NCI-H2029 (cell line): ENCODE results near the gene FOXP1.

Experiments used
- DNase-seq: peaks from one replicate; lab custom pipeline; 2025; lab: John Stamatoyannopoulos, UW

Gene FOXP1

GRCh38 chr3:71370467-71370866 is 213.1 kb downstream of the FOXP1 start:
- peak; percentile 25 for DNase-seq

GRCh38 chr3:71369701-71370391 is 213.7 kb downstream of the FOXP1 start:
- no peak for DNase-seq

- DNase-seq = no peak
Measured at GRCh38 chr3:71366988-71367604, 216.4 kb downstream of the FOXP1 start.

GRCh38 chr3:71361334-71361890 is 222.1 kb downstream of the FOXP1 start:
- DNase-seq = no peak

GRCh38 chr3:71360764-71361163 is 222.8 kb downstream of the FOXP1 start:
- no peak for DNase-seq

- no peak for DNase-seq
Measured at GRCh38 chr3:71360180-71360579, 223.3 kb downstream of the FOXP1 start.

GRCh38 chr3:71358243-71358642 is 225.3 kb downstream of the FOXP1 start:
- DNase-seq = no peak

- DNase-seq = no peak
Measured at GRCh38 chr3:71356265-71356664, 227.3 kb downstream of the FOXP1 start.

- no peak for DNase-seq
Measured at GRCh38 chr3:71355862-71356261, 227.7 kb downstream of the FOXP1 start.

GRCh38 chr3:71355037-71355436 is 228.5 kb downstream of the FOXP1 start:
- no peak for DNase-seq

- no peak for DNase-seq
Measured at GRCh38 chr3:71351403-71352149, 232.0 kb downstream of the FOXP1 start.

- DNase-seq = no peak
Measured at GRCh38 chr3:71350998-71351397, 232.5 kb downstream of the FOXP1 start.

GRCh38 chr3:71348831-71349230 is 234.7 kb downstream of the FOXP1 start:
- no peak for DNase-seq

- no peak for DNase-seq
Measured at GRCh38 chr3:71348001-71348632, 235.4 kb downstream of the FOXP1 start.

GRCh38 chr3:71346061-71346460 is 237.5 kb downstream of the FOXP1 start:
- no peak for DNase-seq

- DNase-seq = no peak
Measured at GRCh38 chr3:71345429-71346040, 238.0 kb downstream of the FOXP1 start.

GRCh38 chr3:71341721-71342120 is 241.8 kb downstream of the FOXP1 start:
- DNase-seq = no peak

- no peak for DNase-seq
Measured at GRCh38 chr3:71339049-71339448, 244.5 kb downstream of the FOXP1 start.

- no peak for DNase-seq
Measured at GRCh38 chr3:71332813-71333212, 250.7 kb downstream of the FOXP1 start.

GRCh38 chr3:71330909-71331308 is 252.6 kb downstream of the FOXP1 start:
- no peak for DNase-seq

- no peak for DNase-seq
Measured at GRCh38 chr3:71330505-71330904, 253.0 kb downstream of the FOXP1 start.

- no peak for DNase-seq
Measured at GRCh38 chr3:71329817-71330216, 253.7 kb downstream of the FOXP1 start.
